ENCODE data around the gene TBXAS1. TPM values are rescaled to one million over a fixed set of nuclear protein-coding genes. Genes with fewer than 3 reads are reported as not detected.

Gene TBXAS1
- total and polyA plus RNA-seq, 2 of the 8 experiments (the other 6 are each of a cell fraction or from before 2014, with no cell fraction given): 0.86 to 2.1 TPM

GRCh38 chr7:139817249-139817648, 11.8 kb upstream of the TBXAS1 start:
- Histone ChIP-seq H4K20me1 (replicated peaks in 1 of 2; ENCODE audit: control insufficient read depth in 1 of 2, insufficient read depth in 2 of 2, low read length in 2 of 2) (no peaks in the 10 kb centered on the region), H3K9ac (replicated peaks in 1 of 4; ENCODE audit: extremely low read depth in 1 of 4, low read depth in 3 of 4, low read length in 3 of 4) (no peak overlapping the region), H3K36me3 (ENCODE audit: control insufficient read depth in 2 of 4, insufficient read depth in 4 of 4, low read length in 3 of 4) (no peaks in the 10 kb centered on the region), H2BK20ac (ENCODE audit: low read length) (no peak overlapping the region), H3K4me2 (ENCODE audit: insufficient read depth in 1 of 2, low read depth in 2 of 2, low read length in 2 of 2) (no peak overlapping the region), H2BK12ac (ENCODE audit: low read depth, low read length) (no peak overlapping the region), H3K9me3 (ENCODE audit: insufficient read depth in 2 of 2, low read depth in 1 of 2, low read length in 1 of 2) (no peaks in the 10 kb centered on the region; a peak in 1 of 4 replicates), H4K91ac (replicated peaks; ENCODE audit: insufficient read length, low read length) (no peak overlapping the region), H3K4me3 (ENCODE audit: extremely low read depth in 1 of 4, insufficient read depth in 2 of 4, low read depth in 3 of 4, low read length in 4 of 4) (no peak overlapping the region), H2BK120ac (replicated peaks; ENCODE audit: low read depth, low read length) (no peak overlapping the region), H2AFZ (ENCODE audit: low read length) (no peak overlapping the region), H4K5ac (ENCODE audit: insufficient read length, low read depth, low read length) (no peak overlapping the region), H3K14ac (ENCODE audit: insufficient read length) (no peak overlapping the region), H3K18ac (ENCODE audit: extremely low read depth, low read length) (no peak overlapping the region), H3K27ac (ENCODE audit: low read depth, low read length) (no peak overlapping the region), H3K79me1 (ENCODE audit: low read depth, low read length) (no peaks in the 10 kb centered on the region), H3K4ac (replicated peaks; ENCODE audit: insufficient read length, low read depth, low read length) (no peak overlapping the region), H3K23me2 (ENCODE audit: low read depth, low read length) (peaks cover 3% of the 10 kb centered on the region; the same call in 1 of the 2 replicates), H4K8ac (ENCODE audit: extremely low read depth, insufficient read depth, low read length) (no peak overlapping the region), H3K27me3 (replicated peaks in 1 of 4; ENCODE audit: control insufficient read depth in 3 of 4, extremely low read depth in 1 of 4, insufficient read depth in 3 of 4, low read length in 3 of 4) (no peaks in the 10 kb centered on the region; a peak in 1 of 7 replicates), H2AK5ac (ENCODE audit: low read depth, low read length) (no peak overlapping the region), H3K79me2 (ENCODE audit: control insufficient read depth in 1 of 2, insufficient read depth in 2 of 2, low read length in 2 of 2) (no peaks in the 10 kb centered on the region), H2BK15ac (ENCODE audit: low read length) (no peak overlapping the region), H3K23ac (ENCODE audit: insufficient read length) (no peak overlapping the region), H2BK5ac (ENCODE audit: low read depth, low read length) (no peak overlapping the region), H3K56ac (replicated peaks; ENCODE audit: insufficient read length, low read depth, low read length) (no peak overlapping the region), H3K4me1 (replicated peaks in 1 of 4; ENCODE audit: control insufficient read depth in 3 of 4, insufficient read depth in 4 of 4, low read length in 3 of 4) (no peaks in the 10 kb centered on the region)
- ChIA-PET CTCF (ENCODE audit: partially characterized antibody) (interaction anchor here (1.1 to 1.3 kb wide), 2 partner anchors 11 to 189 kb away, joined by 3 to 4 read pairs; no protein-coding TSS in a partner anchor), POLR2A (ENCODE audit: partially characterized antibody) (no interaction called here)
- DNase-seq (ENCODE audit: low read depth in 1 of 2, low spot score in 2 of 2) (no peak), FAIRE-seq (no peak)
- WGBS, 2 experiments (ENCODE audit: extremely low coverage in 1 of 2, insufficient coverage in 1 of 2, insufficient read length in 1 of 2, insufficient replicate concordance in 2 of 2, low coverage in 1 of 2, low lambda C conversion rate in 2 of 2, missing lambda C conversion rate in 1 of 2): 96% methylated on average over 9 of the region's 10 CpGs; no CpG with 5 or more reads in 1 of the 2 experiments
- TF ChIP-seq RXRA (IDR thresholded peaks at IDR 0.05; ENCODE audit: insufficient read depth, low read depth, low read length) (no peak), CTBP2 (IDR thresholded peaks at IDR 0.05; ENCODE audit: borderline replicate concordance, insufficient read depth, insufficient read length, low read length) (no peak), SAP30 (IDR thresholded peaks at IDR 0.05; ENCODE audit: insufficient read depth, insufficient replicate concordance, low read length) (no peak)

Data from H1 (cell line).